Myocyte (in vitro differentiated cells): Measurements from ENCODE around the gene SRCIN1. TPM values are rescaled to one million over a fixed set of nuclear protein-coding genes. Genes with fewer than 3 reads are reported as not detected.
A peak's percentile ranks its signal among the peaks of the same experiment; 100 is the strongest.
"Not testable (repeated sequence)": the region's sequence is repeated elsewhere in the genome, so short reads cannot be mapped to it uniquely, and the experiment has no call there.

ENCODE experiments used
- DNase-seq: peaks from one replicate; pipeline ENCODE4 v3.0.0-alpha.2; 2012; ENCODE audit warnings: low read depth
- polyA plus RNA-seq: library from polyadenylated mRNA; unstranded; fragments of >200 nt; gene quantifications from one replicate; pipeline ENCODE4 v1.2.1, GENCODE V29; 2012; ENCODE audit warnings: missing spikeins
- total RNA-seq: library from RNA; depleted of rRNA; stranded (reverse); fragments of >200 nt; gene quantifications from 2 replicates; pipeline ENCODE4 v1.2.3, GENCODE V29; 2014

Gene SRCIN1, protein sequence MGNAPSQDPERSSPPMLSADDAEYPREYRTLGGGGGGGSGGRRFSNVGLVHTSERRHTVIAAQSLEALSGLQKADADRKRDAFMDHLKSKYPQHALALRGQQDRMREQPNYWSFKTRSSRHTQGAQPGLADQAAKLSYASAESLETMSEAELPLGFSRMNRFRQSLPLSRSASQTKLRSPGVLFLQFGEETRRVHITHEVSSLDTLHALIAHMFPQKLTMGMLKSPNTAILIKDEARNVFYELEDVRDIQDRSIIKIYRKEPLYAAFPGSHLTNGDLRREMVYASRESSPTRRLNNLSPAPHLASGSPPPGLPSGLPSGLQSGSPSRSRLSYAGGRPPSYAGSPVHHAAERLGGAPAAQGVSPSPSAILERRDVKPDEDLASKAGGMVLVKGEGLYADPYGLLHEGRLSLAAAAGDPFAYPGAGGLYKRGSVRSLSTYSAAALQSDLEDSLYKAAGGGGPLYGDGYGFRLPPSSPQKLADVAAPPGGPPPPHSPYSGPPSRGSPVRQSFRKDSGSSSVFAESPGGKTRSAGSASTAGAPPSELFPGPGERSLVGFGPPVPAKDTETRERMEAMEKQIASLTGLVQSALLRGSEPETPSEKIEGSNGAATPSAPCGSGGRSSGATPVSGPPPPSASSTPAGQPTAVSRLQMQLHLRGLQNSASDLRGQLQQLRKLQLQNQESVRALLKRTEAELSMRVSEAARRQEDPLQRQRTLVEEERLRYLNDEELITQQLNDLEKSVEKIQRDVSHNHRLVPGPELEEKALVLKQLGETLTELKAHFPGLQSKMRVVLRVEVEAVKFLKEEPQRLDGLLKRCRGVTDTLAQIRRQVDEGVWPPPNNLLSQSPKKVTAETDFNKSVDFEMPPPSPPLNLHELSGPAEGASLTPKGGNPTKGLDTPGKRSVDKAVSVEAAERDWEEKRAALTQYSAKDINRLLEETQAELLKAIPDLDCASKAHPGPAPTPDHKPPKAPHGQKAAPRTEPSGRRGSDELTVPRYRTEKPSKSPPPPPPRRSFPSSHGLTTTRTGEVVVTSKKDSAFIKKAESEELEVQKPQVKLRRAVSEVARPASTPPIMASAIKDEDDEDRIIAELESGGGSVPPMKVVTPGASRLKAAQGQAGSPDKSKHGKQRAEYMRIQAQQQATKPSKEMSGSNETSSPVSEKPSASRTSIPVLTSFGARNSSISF
- 0.08 TPM in 1 of 2 replicates, not detected in the other for total RNA-seq
- polyA plus RNA-seq = 0.04 TPM

- DNase-seq = no peak
These were observed at the start of gene SRCIN1 for GRCh38 chr17:38605841-38606645. Gene SRCIN1 (minus strand): TSS chr17:38605952. CDS start chr17:38605705, 247 bp downstream.

- no peak for DNase-seq
These were observed 49.0 kb upstream of the SRCIN1 start for GRCh38 chr17:38654411-38655398.

DNA sequence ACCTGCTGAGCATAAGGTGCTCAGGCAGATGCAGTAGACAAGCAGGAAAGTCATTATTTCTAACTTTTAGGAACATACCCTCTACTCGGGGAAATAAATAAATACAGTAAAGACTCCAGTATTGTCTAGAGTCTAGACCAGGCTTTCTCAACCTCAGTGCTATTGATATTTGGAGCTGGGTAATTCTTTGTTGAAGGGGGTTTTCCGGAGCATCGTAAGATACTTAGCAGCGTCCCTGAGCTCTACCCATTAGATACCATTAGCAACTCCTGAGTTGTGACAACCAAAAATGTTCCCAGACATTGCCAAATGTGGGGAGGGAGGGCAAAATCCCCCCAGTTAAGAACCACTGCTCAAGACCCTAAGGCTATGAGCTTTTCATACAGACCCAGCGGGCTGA lies 47.9 kb upstream of the SRCIN1 start:
- DNase-seq = no peak

- DNase-seq = no peak
These were observed 47.5 kb upstream of the SRCIN1 start for GRCh38 chr17:38653230-38653629.

- not testable (repeated sequence) for DNase-seq
These were observed 45.0 kb upstream of the SRCIN1 start for GRCh38 chr17:38650653-38651173.

DNA sequence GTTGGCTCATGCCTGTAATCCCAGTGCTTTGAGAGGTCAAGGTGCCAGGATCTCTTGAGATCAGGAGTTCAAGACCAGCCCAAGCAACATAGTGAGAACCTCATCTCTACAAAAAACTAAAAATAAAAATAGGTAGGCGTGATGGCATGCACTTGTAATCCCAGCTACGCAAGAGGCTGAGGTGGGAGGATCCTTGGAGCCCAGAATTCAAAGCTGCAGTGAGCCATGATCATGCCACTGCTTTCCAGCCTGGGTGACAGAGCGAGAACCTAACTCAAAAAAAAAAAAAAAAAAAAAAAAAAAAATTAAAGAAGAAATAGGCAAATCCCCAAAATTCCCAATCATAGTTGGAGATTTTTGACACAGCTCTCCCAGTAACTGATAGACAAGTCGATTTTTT lies 32.2 kb upstream of the SRCIN1 start:
- DNase-seq = no peak

- DNase-seq = no peak
These were observed 30.3 kb upstream of the SRCIN1 start for GRCh38 chr17:38636054-38636453.

DNA sequence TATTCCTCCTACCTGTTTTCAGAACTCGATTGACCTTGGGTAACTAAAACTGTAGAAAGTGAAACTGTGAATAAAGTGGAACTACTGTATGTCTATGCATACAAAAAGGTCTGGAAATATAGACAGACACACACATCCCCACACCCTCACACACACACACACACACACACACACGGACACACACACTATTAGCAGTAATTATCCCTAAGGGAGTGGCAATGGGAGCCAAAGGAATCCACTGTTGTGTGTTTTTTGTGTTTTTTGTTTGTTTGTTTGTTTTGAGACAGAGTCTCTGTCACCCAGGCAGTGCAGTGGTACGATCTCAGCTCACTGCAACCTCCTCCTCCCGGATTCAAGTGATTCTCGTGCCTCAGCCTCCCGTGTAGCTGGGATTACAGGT lies 26.6 kb upstream of the SRCIN1 start:
- no peak for DNase-seq

GRCh38 chr17:38628441-38628840 lies 22.7 kb upstream of the SRCIN1 start:
- peak; percentile 8 for DNase-seq

GRCh38 chr17:38627957-38628356 lies 22.2 kb upstream of the SRCIN1 start:
- DNase-seq = no peak

DNA sequence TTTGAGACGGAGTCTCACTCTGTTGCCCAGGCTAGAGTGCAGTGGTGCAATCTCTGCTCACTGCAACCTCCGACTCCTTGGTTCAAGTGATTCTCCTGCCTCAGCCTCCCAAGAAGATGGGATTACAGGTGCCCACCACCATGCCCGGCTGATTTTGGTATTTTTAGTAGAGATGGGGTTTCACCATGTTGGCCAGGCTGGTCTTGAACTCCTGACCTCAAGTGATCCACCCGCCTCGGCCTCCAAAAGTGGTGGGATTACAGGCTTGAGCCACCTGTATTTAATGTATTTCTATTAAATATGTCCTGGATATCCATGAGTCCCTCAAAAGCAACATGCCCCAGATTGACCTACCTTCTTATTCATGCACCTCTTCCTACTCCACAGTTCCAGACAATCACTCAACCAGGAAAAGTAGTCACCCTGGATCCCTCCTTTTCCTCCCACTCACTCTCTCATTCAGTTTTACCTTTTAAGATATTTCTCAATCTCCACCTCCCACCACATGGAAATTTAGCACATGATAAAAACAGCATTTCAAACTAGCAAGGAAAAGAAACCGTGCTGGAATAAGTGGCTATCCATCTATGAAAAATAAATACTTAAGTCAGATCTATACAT lies 21.0 kb upstream of the SRCIN1 start:
- not testable (repeated sequence) for DNase-seq

DNA sequence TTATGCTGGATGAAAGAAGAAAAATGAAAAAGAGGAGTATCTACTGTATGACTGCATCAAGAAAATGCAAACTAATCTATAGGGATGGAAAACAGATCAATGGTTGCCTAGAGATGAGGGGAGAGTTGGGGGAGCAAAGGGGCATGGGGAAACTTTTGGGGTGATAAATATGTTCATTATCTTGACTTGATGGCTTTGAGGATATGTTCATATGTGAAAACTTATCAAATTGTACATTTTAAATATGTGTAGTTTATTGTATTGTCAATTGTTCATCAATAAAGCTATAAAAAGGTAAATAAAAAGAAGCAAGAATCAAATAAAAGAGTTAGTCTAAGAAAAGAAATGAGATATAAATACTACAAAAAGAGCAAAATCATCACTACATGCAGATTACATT lies 19.7 kb upstream of the SRCIN1 start:
- DNase-seq = no peak

DNA sequence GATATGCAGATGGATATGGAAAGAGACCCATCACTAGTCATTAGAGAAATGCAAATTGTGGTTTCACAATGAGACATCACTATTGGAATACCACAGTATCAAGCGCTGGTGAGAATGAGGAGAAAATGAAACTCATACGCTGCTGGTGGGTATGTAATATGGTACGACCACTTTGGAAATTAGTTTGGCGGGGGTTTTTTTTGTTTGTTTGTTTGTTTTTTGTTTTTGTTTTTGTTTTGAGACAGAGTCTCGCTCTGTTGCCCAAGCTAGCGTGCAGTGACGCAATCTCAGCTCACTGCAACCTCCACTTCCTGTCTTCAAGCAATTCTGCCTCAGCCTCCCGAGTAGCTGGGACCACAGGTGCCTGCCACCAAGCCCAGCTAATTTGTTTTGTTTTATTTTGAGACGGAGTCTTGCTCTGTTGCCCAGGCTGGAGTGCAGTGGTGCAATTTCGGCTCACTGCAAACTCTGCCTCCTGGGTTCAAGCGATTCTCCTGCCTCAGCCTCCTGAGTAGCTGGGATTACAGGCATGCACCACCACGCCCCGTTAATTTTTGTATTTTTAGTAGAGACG lies 19.1 kb upstream of the SRCIN1 start:
- DNase-seq = not testable (repeated sequence)

DNA sequence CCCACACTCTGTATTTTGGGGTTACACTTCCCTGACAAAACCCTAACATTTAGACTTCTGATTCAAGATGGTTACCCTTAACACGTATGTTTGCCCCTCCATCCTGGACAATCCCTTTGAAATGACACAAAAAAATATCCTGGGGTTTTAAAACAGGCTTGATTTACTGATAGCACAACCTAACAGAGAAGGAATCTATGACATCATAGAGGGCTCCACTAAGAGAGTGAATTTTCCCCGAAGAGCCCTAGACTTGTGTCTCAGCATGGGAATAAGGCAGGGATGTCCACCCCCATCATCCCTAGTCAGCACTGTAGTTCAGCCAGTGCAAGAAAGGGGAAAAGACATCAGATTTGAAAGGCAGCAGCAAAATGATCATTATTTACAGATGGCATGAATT lies 15.8 kb upstream of the SRCIN1 start:
- DNase-seq = no peak

DNA sequence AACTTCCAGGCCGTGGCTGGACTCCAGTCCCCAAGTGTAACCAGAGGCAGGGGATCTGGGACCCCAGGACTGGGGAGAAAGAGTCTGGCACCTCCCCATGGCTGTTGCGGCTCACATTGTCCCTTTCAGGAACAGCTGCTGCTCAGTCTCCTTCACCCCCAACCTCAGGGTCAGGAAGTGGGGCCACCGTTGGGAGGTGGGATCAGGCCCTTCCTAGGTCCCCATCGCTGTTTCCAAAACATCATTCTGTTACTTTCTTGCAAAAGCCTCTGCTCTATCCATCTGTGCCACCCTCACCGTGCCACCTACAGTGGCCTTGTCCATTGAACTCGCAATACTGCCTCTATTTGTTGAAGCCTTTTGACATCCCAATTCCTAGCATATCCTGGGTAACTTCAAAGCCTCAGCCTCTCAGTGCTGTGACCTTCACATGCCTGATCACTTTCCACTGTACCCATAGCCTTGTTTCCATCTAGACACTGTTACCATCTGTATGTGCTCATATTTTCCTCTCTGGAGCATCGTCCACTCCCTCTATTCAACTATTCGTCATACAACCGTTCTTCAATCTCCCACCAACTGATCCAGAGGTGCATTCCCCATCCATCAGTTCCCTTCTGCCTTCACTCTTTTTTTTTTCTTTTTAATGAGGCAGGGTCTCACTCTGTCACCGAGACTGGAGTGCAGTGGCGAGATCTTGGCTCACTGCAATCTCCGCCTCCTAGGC lies 15.0 kb upstream of the SRCIN1 start:
- no peak for DNase-seq

- no peak for DNase-seq
These were observed 14.3 kb upstream of the SRCIN1 start for GRCh38 chr17:38619937-38620550.

DNA sequence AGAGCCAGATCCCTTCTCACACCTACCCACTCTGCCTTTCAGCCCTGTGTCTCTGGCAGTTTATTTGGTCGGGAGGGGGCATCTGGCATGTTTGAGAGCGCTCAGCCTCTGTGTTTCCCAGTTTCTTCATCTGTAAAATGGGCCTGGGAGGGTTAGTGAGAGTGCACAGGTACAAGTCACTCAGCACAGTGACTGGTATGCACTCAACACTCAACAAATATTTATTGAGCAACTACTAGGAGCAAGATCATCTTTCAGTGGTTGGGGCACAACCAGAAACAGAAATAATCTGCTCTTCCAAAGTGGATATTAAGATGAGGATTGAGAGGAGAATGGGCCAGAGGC lies 13.7 kb upstream of the SRCIN1 start:
- DNase-seq = no peak
